Measurements from ENCODE around the gene ARL5B. TPM values are rescaled to one million over a fixed set of nuclear protein-coding genes. Genes with fewer than 3 reads are reported as not detected.

ARL5B gene
- total and polyA plus RNA-seq, 2 of the 8 experiments (the other 6 are each of a cell fraction or from before 2014, with no cell fraction given): 8.4 to 52.1 TPM

DNA sequence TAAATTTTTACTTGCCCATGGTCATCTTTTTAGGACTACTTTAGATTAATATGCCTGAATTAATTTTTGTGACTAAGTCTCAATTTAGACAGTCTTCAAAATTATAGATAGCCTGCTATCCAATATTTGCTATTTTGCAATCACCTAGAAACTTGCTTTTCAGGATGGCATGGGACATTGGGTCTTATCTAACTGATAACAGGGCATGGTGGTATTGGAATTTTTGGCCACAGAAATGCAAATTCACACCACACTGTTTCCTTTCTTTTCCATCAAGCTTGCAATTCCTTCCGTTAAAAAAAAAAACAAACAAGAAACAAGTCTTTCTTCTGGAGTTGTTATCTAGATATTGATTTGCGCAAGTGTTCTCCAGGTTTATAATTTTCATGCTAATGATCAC is 8.8 kb downstream of the ARL5B start:
- Histone ChIP-seq H3K79me2 (ENCODE audit: control insufficient read depth in 1 of 2, insufficient read depth in 2 of 2, low read length in 2 of 2) (peaks cover 11 to 85% of the 10 kb centered on the region in 2 experiments), H3K36me3 (ENCODE audit: control insufficient read depth in 2 of 4, insufficient read depth in 4 of 4, low read length in 3 of 4) (peaks cover 0 to 39% (median 14%) of the 10 kb centered on the region in 4 experiments; a peak in 5 of 8 replicates), H2BK5ac (ENCODE audit: low read depth, low read length) (no peak overlapping the region), H3K4me2 (ENCODE audit: insufficient read depth in 1 of 2, low read depth in 2 of 2, low read length in 2 of 2) (peak overlapping the region; percentile 26 to 45; a peak in 2 of 4 replicates), H2BK20ac (ENCODE audit: low read length) (no peak overlapping the region), H3K23ac (ENCODE audit: insufficient read length) (no peak overlapping the region), H3K9ac (replicated peaks in 1 of 4; ENCODE audit: extremely low read depth in 1 of 4, low read depth in 3 of 4, low read length in 3 of 4) (no peak overlapping the region), H2AK5ac (ENCODE audit: low read depth, low read length) (no peak overlapping the region), H3K23me2 (ENCODE audit: low read depth, low read length) (no peaks in the 10 kb centered on the region), H3K18ac (ENCODE audit: extremely low read depth, low read length) (no peak overlapping the region), H4K91ac (replicated peaks; ENCODE audit: insufficient read length, low read length) (no peak overlapping the region), H4K8ac (ENCODE audit: extremely low read depth, insufficient read depth, low read length) (no peak overlapping the region), H4K5ac (ENCODE audit: insufficient read length, low read depth, low read length) (no peak overlapping the region), H3K4me1 (replicated peaks in 1 of 4; ENCODE audit: control insufficient read depth in 3 of 4, insufficient read depth in 4 of 4, low read length in 3 of 4) (peaks cover 0 to 18% (median 7%) of the 10 kb centered on the region in 4 experiments; a peak in 5 of 7 replicates), H3K27ac (ENCODE audit: low read depth, low read length) (no peak overlapping the region), H3K14ac (ENCODE audit: insufficient read length) (no peak overlapping the region), H2BK15ac (ENCODE audit: low read length) (no peak overlapping the region), H2AFZ (ENCODE audit: low read length) (no peak overlapping the region), H3K4me3 (ENCODE audit: extremely low read depth in 1 of 4, insufficient read depth in 2 of 4, low read depth in 3 of 4, low read length in 4 of 4) (peak overlapping the region in 1 of 4 experiments; percentile 35; a peak in 2 of 8 replicates), H2BK120ac (replicated peaks; ENCODE audit: low read depth, low read length) (no peak overlapping the region), H2BK12ac (ENCODE audit: low read depth, low read length) (no peak overlapping the region), H4K20me1 (replicated peaks in 1 of 2; ENCODE audit: control insufficient read depth in 1 of 2, insufficient read depth in 2 of 2, low read length in 2 of 2) (peaks cover 5 to 8% of the 10 kb centered on the region in 2 experiments), H3K79me1 (ENCODE audit: low read depth, low read length) (peaks cover 7% of the 10 kb centered on the region; the same call in 1 of the 2 replicates), H3K9me3 (ENCODE audit: insufficient read depth in 2 of 2, low read depth in 1 of 2, low read length in 1 of 2) (no peaks in the 10 kb centered on the region), H3K4ac (replicated peaks; ENCODE audit: insufficient read length, low read depth, low read length) (no peak overlapping the region), H3K27me3 (replicated peaks in 1 of 4; ENCODE audit: control insufficient read depth in 3 of 4, extremely low read depth in 1 of 4, insufficient read depth in 3 of 4, low read length in 3 of 4) (no peaks in the 10 kb centered on the region), H3K56ac (replicated peaks; ENCODE audit: insufficient read length, low read depth, low read length) (no peak overlapping the region)
- peak; percentile 39 for FAIRE-seq
- no peak for DNase-seq (ENCODE audit: low read depth in 1 of 2, low spot score in 2 of 2)
- CTCF ChIA-PET (ENCODE audit: partially characterized antibody): no interaction called here
- POLR2A ChIA-PET (ENCODE audit: partially characterized antibody): interaction anchor here (0.6 to 2.1 kb wide), 3 partner anchors 9 to 1947 kb away, joined by 3 to 11 read pairs (median 3); partner anchors contain the start of gene ARL5B
- WGBS, 2 experiments (ENCODE audit: extremely low coverage in 1 of 2, insufficient coverage in 1 of 2, insufficient read length in 1 of 2, insufficient replicate concordance in 2 of 2, low coverage in 1 of 2, low lambda C conversion rate in 2 of 2, missing lambda C conversion rate in 1 of 2): 42% methylated on average over 2 of the region's 2 CpGs; no CpG with 5 or more reads in 1 of the 2 experiments
- no peak for TF ChIP-seq CEBPB (IDR thresholded peaks at IDR 0.05; ENCODE audit: low read depth, low read length)

All from H1 (cell line).